OCI-LY7 (cell line): ENCODE results near the gene BCS1L.

Experiments
- CTCF ChIP-seq: fragments of 200-600 bp; sonication (generic); conservative IDR thresholded peaks from 2 replicates; pipeline ENCODE4 v1.5.1; 2014; ENCODE audit warnings: mild to moderate bottlenecking, antibody characterized with exemption, low read length, moderate library complexity, mixed read lengths
- EZH2phosphoT487 ChIP-seq: fragments of 200-600 bp; sonication (generic); IDR thresholded peaks from 2 replicates; pipeline ENCODE4 v1.6.1; 2018; ENCODE audit warnings: low read depth, borderline replicate concordance, mild to moderate bottlenecking, mixed run types, antibody characterized with exemption, low read length, moderate library complexity, mixed read lengths

DNA sequence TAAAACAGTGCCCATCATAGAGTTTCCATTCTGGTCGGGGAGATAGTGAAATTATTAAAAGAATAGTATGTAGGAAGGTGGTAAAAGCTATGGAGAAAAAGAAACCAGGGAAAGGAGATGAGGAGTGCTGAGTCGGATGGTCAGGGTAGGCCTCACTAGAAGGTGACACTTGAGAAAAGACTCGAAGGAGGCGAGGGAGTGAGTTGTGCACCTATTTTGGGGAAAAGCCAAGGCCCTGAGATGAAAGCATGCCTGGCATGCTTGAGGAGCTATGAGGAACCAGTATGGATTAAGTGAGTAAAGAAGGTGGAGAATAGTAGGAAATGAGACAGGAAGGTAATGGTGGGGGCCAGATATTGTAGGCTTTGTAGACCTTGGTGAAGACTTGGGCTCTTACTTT, 43.9 kb downstream of the BCS1L start:
- no peak for TF ChIP-seq EZH2phosphoT487
- TF ChIP-seq CTCF = no peak
